HepG2 (cell line): ENCODE results near the gene ALDH3B2. TPM values are rescaled to one million over a fixed set of nuclear protein-coding genes. Genes with fewer than 3 reads are reported as not detected.
A peak's percentile ranks its signal among the peaks of the same experiment; 100 is the strongest.

Experiments
- AGO2 ChIP-seq: fragments of 200-400 bp; formaldehyde crosslinking; optimal IDR thresholded peaks from 2 replicates; pipeline ENCODE3; 2017; ENCODE audit warnings: mild to moderate bottlenecking, low read depth, low read length, moderate library complexity
- CREM ChIP-seq, 2 experiments: sonication (generic) in 1 of 2; formaldehyde crosslinking in 1 of 2; IDR thresholded peaks; 2 replicates each; pipeline versions ENCODE4 v1.4.0 to v1.6.1; 2016 to 2020; ENCODE audit warnings: antibody characterized with exemption in 1 of 2, mild to moderate bottlenecking in 1 of 2, missing genetic modification reagents in 1 of 2
- GATAD1 ChIP-seq: IDR thresholded peaks from 2 replicates; pipeline ENCODE4 v1.6.1; 2016; ENCODE audit warnings: missing genetic modification reagents, missing compliant biosample characterization
- IKZF1 ChIP-seq: fragments of 450-650 bp; IDR thresholded peaks from 2 replicates; pipeline ENCODE4 v1.7.1; 2016
- KDM4B ChIP-seq: sonication (generic); formaldehyde crosslinking; IDR thresholded peaks from 2 replicates; pipeline ENCODE4 v1.4.0; 2020; ENCODE audit warnings: missing genetic modification reagents
- SAFB2 ChIP-seq: sonication (generic); formaldehyde crosslinking; IDR thresholded peaks from 2 replicates; pipeline ENCODE4 v1.5.1; 2020; ENCODE audit warnings: missing genetic modification reagents, low read depth, mild to moderate bottlenecking, borderline replicate concordance
- SRSF1 ChIP-seq: fragments of 200-400 bp; formaldehyde crosslinking; optimal IDR thresholded peaks from 2 replicates; pipeline ENCODE3; 2017; ENCODE audit warnings: mild to moderate bottlenecking, low read depth, low read length, moderate library complexity
- XBP1 ChIP-seq: sonication (generic); formaldehyde crosslinking; IDR thresholded peaks from 2 replicates; pipeline ENCODE4 v1.5.0; 2020; ENCODE audit warnings: missing genetic modification reagents
- ZNF33A ChIP-seq: sonication (generic); formaldehyde crosslinking; IDR thresholded peaks from 2 replicates; pipeline ENCODE4 v1.5.1; 2020; ENCODE audit warnings: missing genetic modification reagents, mild to moderate bottlenecking, moderate library complexity, borderline replicate concordance
- polyA plus RNA-seq, 8 experiments: library from polyadenylated mRNA; depleted of rRNA in 3 of 8; stranded (reverse) in 7 of 8; unstranded in 1 of 8; fragments of >200 nt; fragmentation: Illumina TruSeq in 4 of 8; extraction: Trizol in 4 of 8; gene quantifications; 2 replicates each; pipeline versions ENCODE4 v1.2.1 to v1.2.3, GENCODE V29; 2011 to 2016; ENCODE audit warnings: low read depth in 4 of 8, missing spikeins in 1 of 8, mixed read lengths in 1 of 8; ENCODE audit not compliant: insufficient read depth in 1 of 8
- total RNA-seq, 5 experiments: library from RNA; depleted of rRNA; stranded (reverse); fragments of >200 nt; fragmentation: Illumina TruSeq; extraction: Trizol; gene quantifications; 2 replicates each; pipeline ENCODE4 v1.2.3, GENCODE V29; 2016; ENCODE audit warnings: low read depth in 1 of 5
- TF ChIP-seq, protein P1 (sequence below): sonication (generic); formaldehyde crosslinking; IDR thresholded peaks from 2 replicates; pipeline ENCODE4 v1.5.1; 2020; ENCODE audit warnings: mild to moderate bottlenecking, missing genetic modification reagents, borderline replicate concordance
- TF ChIP-seq, protein P2 (sequence below): sonication (generic); formaldehyde crosslinking; IDR thresholded peaks from 2 replicates; pipeline ENCODE4 v1.8.0; 2022; ENCODE audit warnings: mild to moderate bottlenecking, missing genetic modification reagents, moderate library complexity
- TF ChIP-seq, protein P3 (sequence below): IDR thresholded peaks from 2 replicates; pipeline ENCODE4 v1.6.1; 2016; ENCODE audit warnings: missing compliant biosample characterization, missing genetic modification reagents, borderline replicate concordance
- TF ChIP-seq, protein P4 (sequence below): sonication (generic); formaldehyde crosslinking; IDR thresholded peaks from 2 replicates; pipeline ENCODE4 v1.5.1; 2020; ENCODE audit warnings: mild to moderate bottlenecking, missing genetic modification reagents, moderate library complexity
- TF ChIP-seq, protein P5 (sequence below): sonication (generic); formaldehyde crosslinking; IDR thresholded peaks from 2 replicates; pipeline ENCODE4 v1.5.0; 2020; ENCODE audit warnings: mild to moderate bottlenecking, low read depth, missing genetic modification reagents, borderline replicate concordance
- TF ChIP-seq, protein P6 (sequence below): sonication (generic); formaldehyde crosslinking; IDR thresholded peaks from 2 replicates; pipeline ENCODE4 v1.8.0; 2023; ENCODE audit warnings: mild to moderate bottlenecking, missing genetic modification reagents

ALDH3B2 gene
- total and polyA plus RNA-seq, 2 of the 13 experiments (the other 11 are each of a cell fraction or from before 2014, with no cell fraction given) = not detected

DNA sequence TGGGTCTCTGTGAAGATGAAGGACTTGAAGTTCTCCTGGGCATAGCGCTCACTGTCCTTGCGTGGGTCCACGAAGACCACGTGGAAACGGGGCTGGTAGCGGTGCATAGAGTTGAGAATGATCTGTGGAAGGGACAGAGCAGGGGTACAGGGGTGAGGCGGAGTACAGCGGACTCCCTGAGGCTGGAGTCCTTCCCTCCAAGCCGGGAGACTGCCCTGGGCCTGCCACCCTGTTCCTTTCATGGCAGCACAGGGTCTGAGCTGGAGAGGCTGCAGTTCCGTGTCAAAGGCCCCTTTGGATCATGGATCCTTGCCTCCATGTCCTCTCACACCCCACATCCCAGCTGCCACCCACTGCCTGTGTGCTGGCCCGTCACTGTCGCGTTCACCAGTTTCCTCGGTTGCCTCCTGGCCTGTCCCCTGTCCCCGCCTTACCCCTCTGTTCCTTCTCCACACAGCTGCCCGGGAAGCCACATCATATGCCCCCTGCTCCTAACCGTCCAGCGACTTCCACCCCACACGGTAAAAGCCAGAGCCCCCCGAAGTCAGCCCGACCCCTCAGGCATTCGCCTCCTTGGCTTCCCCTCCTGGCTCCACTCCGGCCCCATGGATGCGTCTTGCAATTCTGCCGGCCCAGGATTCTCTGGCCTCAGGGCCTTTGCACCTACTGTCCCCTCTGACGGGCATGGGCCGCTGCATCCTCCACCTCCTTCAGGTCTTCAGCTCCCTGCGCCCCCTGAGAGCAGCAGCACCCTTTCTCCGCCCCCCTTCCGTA lies 41.3 kb downstream of the ALDH3B2 start (continued):
- peak; percentile 3 for TF ChIP-seq AGO2
- TF ChIP-seq, protein P1, sequence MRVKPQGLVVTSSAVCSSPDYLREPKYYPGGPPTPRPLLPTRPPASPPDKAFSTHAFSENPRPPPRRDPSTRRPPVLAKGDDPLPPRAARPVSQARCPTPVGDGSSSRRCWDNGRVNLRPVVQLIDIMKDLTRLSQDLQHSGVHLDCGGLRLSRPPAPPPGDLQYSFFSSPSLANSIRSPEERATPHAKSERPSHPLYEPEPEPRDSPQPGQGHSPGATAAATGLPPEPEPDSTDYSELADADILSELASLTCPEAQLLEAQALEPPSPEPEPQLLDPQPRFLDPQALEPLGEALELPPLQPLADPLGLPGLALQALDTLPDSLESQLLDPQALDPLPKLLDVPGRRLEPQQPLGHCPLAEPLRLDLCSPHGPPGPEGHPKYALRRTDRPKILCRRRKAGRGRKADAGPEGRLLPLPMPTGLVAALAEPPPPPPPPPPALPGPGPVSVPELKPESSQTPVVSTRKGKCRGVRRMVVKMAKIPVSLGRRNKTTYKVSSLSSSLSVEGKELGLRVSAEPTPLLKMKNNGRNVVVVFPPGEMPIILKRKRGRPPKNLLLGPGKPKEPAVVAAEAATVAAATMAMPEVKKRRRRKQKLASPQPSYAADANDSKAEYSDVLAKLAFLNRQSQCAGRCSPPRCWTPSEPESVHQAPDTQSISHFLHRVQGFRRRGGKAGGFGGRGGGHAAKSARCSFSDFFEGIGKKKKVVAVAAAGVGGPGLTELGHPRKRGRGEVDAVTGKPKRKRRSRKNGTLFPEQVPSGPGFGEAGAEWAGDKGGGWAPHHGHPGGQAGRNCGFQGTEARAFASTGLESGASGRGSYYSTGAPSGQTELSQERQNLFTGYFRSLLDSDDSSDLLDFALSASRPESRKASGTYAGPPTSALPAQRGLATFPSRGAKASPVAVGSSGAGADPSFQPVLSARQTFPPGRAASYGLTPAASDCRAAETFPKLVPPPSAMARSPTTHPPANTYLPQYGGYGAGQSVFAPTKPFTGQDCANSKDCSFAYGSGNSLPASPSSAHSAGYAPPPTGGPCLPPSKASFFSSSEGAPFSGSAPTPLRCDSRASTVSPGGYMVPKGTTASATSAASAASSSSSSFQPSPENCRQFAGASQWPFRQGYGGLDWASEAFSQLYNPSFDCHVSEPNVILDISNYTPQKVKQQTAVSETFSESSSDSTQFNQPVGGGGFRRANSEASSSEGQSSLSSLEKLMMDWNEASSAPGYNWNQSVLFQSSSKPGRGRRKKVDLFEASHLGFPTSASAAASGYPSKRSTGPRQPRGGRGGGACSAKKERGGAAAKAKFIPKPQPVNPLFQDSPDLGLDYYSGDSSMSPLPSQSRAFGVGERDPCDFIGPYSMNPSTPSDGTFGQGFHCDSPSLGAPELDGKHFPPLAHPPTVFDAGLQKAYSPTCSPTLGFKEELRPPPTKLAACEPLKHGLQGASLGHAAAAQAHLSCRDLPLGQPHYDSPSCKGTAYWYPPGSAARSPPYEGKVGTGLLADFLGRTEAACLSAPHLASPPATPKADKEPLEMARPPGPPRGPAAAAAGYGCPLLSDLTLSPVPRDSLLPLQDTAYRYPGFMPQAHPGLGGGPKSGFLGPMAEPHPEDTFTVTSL (CRISPR knock-in tag) = 0 out of 2 replicates have a peak, but pooled peaks have one; percentile 35
- TF ChIP-seq, protein P2, sequence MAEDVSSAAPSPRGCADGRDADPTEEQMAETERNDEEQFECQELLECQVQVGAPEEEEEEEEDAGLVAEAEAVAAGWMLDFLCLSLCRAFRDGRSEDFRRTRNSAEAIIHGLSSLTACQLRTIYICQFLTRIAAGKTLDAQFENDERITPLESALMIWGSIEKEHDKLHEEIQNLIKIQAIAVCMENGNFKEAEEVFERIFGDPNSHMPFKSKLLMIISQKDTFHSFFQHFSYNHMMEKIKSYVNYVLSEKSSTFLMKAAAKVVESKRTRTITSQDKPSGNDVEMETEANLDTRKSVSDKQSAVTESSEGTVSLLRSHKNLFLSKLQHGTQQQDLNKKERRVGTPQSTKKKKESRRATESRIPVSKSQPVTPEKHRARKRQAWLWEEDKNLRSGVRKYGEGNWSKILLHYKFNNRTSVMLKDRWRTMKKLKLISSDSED (CRISPR knock-in tag) = no peak
- TF ChIP-seq, protein P3, sequence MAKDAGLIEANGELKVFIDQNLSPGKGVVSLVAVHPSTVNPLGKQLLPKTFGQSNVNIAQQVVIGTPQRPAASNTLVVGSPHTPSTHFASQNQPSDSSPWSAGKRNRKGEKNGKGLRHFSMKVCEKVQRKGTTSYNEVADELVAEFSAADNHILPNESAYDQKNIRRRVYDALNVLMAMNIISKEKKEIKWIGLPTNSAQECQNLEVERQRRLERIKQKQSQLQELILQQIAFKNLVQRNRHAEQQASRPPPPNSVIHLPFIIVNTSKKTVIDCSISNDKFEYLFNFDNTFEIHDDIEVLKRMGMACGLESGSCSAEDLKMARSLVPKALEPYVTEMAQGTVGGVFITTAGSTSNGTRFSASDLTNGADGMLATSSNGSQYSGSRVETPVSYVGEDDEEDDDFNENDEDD (CRISPR knock-in tag) = no peak
- no peak for TF ChIP-seq SAFB2
- TF ChIP-seq XBP1 = no peak
- no peak for TF ChIP-seq SRSF1
- TF ChIP-seq, protein P4, sequence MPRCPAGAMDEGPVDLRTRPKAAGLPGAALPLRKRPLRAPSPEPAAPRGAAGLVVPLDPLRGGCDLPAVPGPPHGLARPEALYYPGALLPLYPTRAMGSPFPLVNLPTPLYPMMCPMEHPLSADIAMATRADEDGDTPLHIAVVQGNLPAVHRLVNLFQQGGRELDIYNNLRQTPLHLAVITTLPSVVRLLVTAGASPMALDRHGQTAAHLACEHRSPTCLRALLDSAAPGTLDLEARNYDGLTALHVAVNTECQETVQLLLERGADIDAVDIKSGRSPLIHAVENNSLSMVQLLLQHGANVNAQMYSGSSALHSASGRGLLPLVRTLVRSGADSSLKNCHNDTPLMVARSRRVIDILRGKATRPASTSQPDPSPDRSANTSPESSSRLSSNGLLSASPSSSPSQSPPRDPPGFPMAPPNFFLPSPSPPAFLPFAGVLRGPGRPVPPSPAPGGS = 0 out of 2 replicates have a peak, but pooled peaks have one; percentile 12
- TF ChIP-seq CREM (IDR thresholded peaks at IDR 0.05) = no peak
- TF ChIP-seq CREM (CRISPR knock-in tag; IDR thresholded peaks at IDR 0.05) = no peak
- 0 out of 2 replicates have a peak, but pooled peaks have one; percentile 8 for TF ChIP-seq GATAD1 (CRISPR knock-in tag)
- no peak for TF ChIP-seq KDM4B (CRISPR knock-in tag)
- TF ChIP-seq IKZF1 = no peak
- TF ChIP-seq, protein P5, sequence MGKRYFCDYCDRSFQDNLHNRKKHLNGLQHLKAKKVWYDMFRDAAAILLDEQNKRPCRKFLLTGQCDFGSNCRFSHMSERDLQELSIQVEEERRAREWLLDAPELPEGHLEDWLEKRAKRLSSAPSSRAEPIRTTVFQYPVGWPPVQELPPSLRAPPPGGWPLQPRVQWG (CRISPR knock-in tag) = no peak
- TF ChIP-seq, protein P6, sequence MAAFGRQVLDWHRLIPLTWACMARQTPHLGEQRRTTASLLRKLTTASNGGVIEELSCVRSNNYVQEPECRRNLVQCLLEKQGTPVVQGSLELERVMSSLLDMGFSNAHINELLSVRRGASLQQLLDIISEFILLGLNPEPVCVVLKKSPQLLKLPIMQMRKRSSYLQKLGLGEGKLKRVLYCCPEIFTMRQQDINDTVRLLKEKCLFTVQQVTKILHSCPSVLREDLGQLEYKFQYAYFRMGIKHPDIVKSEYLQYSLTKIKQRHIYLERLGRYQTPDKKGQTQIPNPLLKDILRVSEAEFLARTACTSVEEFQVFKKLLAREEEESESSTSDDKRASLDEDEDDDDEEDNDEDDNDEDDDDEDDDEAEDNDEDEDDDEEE (CRISPR knock-in tag) = 0 out of 2 replicates have a peak, but pooled peaks have one; percentile 13
- TF ChIP-seq ZNF33A (CRISPR knock-in tag) = no peak
